Stimulated activated CD8-positive, alpha-beta memory T cell treated with anti-CD3 and anti-CD28 coated beads, Interleukin-4, amount 100 ng/mL, for 24 hours (primary cell): ENCODE results near the gene ZXDC.
A peak's percentile ranks its signal among the peaks of the same experiment; 100 is the strongest.

ENCODE experiments used
- DNase-seq: peaks from one replicate; pipeline ENCODE4 v3.0.0-alpha.2; 2020; ENCODE audit warnings: low read depth

Gene ZXDC

GRCh38 chr3:126488886-126489569 is 13.3 kb upstream of the ZXDC start:
- DNase-seq: no peak

- DNase-seq: no peak
Observed at GRCh38 chr3:126488185-126488584, 12.5 kb upstream of the ZXDC start.

- DNase-seq: no peak
Observed at GRCh38 chr3:126487151-126487771, 11.6 kb upstream of the ZXDC start.

DNA sequence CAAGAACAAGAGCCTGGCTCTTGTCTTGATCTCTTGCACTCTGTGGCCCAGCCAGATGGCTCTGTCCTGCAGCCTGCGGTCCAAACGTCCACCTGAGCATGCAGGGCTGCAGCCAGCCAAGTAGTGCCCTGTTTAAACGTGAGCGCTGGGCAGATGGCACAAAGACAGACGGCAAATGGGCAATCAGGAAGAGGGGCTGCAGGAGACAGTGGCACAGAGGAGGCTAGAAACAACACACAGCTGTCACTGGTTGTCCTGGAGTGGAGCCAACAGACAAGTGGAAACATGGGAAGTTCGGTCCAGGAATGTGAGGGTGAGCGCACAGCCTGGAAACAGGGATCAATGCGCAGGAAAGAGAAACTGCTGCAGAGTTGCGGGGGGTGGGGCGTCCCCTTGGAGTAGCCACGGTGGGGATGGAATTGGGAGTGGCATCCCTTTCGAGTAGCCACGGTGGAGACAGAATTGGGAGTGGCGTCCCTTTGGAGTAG is 10.7 kb upstream of the ZXDC start:
- DNase-seq: no peak

DNA sequence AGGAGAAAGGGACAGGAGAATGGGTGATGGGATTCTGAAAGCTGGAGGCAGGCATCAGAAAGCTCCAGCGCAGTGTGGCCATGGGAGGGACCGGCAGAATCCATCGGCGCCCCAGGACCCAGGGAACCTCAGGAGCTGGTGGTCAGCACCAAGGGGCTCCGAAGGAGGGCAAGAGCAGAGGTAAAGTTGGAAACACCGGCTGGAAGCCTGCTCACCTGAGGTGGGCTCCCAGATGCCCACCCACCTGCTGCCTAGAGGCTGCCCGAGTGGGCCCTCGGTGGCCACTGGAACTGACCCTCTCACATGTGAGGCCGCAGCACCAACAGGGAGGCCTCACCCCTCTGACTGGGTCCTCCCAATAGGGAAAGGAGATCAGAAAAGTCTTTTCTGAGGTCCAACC is 10.3 kb upstream of the ZXDC start:
- no peak for DNase-seq

GRCh38 chr3:126485176-126485897 is 9.6 kb upstream of the ZXDC start:
- no peak for DNase-seq

DNA sequence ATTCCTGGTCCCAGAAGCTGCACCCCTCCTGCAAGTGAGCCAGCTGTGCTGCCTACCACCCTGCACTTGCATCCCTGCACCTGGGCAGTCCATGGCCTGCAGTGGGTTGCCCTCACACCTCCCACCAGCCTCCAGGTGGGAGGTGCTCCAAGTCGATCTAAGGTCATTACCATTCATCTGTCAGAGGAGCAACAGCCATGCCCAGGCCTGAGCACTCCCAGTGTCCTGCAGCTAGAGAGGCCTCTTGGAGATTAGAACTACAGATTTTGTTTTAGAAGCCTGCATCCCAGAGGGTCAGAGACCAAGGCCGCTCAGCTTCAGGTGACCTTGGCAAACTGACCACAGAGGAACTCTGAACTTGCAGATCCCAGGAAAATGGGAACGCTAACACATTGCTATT is 9.0 kb upstream of the ZXDC start:
- no peak for DNase-seq

GRCh38 chr3:126484148-126484547 is 8.5 kb upstream of the ZXDC start:
- DNase-seq: no peak

DNA sequence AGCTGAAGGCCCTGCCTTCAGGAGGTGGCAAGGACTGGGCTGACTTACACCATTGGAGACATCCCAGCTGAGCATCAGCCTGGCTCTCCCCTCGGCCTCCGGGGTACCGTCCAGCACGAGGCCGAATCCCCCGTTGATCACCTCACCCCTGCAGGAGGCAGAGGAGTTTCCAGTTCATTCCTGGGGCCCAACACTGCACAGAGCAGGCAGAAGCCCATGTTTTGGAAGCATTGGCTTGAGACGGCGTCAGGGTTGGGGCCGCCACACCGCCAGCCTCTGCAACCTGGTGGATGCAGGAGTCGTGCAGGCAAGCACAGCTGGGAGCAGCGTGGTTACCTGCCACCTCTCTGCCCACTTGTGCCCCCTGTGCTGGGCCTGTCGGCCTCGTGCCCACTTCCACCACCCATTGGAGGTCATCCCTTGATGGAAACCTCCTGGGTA is 7.7 kb upstream of the ZXDC start:
- no peak for DNase-seq

- no peak for DNase-seq
Observed at GRCh38 chr3:126482503-126483255, 7.0 kb upstream of the ZXDC start.

DNA sequence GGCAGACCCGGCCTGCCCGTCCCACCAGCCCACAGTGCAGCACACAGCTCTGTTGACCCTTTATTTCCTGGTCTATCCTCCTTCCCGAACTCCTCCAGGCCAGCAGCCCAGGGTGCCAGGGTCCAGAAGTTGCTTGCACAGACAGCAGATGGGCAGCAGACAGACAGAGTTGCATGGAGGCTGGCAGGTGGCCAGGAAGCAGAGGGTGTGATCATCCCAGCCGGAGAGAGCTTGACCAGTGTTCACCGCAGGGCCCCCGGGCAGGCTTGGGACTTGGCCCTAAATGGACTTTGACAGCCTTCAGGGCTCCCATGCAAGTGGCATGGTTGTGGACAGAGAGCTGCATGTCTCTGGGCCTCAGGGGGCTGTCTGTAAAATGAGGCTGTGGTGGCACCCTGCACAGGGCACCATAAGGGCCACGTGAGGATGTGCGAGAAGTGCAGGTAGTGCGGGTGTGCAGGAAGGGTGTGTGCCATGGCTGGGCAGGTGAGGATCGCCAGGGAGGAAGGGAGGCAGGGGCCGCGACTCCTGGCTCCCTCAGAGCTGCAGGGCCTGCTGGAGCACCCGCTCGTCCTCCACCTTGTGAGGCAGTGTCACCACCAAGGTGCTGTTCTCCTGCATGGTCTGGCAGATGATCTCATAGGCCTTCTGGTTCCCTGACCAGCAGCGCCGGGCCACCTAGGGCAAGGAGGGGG is 6.3 kb upstream of the ZXDC start:
- DNase-seq: no peak

- DNase-seq: no peak
Observed at GRCh38 chr3:126480861-126481260, 5.2 kb upstream of the ZXDC start.

DNA sequence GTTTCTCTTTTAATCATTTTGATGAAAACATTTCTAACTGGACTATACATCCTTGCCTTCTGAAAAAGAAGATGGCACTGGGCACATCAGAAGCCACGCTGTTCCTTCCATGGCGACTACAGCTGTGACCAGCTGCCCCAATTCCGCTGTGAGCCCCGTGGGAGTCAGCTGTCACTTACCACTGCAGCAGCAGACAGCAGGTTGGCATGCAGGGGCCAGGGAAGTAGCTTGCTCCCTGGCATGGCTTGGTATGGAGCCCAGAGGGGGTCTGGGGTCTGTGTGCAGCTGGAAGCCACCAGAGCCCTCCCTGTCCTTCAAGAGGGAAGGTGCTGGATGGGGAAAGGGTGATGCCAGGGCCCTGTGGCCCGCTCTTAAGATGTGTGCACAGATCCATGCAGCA is 4.5 kb upstream of the ZXDC start:
- DNase-seq: no peak

DNA sequence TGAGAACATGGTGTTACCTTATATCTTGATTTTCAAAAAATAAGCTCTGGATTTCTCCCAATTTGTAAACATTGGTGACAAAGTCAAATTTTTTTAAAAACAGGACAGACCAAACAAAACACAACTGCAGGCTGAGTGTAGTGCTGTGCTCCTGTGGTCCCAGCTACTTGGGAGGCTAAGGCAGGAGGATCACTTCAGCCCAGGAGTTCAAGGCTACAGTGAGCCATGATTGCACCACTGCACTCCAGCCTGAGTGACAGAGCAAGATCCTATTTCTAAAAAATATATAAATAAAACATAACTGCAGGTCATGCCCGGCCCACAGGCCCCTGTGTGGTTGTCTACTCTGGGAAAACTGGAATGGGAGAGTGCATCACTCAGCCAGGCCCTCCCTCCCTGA is 4.0 kb upstream of the ZXDC start:
- no peak for DNase-seq

DNA sequence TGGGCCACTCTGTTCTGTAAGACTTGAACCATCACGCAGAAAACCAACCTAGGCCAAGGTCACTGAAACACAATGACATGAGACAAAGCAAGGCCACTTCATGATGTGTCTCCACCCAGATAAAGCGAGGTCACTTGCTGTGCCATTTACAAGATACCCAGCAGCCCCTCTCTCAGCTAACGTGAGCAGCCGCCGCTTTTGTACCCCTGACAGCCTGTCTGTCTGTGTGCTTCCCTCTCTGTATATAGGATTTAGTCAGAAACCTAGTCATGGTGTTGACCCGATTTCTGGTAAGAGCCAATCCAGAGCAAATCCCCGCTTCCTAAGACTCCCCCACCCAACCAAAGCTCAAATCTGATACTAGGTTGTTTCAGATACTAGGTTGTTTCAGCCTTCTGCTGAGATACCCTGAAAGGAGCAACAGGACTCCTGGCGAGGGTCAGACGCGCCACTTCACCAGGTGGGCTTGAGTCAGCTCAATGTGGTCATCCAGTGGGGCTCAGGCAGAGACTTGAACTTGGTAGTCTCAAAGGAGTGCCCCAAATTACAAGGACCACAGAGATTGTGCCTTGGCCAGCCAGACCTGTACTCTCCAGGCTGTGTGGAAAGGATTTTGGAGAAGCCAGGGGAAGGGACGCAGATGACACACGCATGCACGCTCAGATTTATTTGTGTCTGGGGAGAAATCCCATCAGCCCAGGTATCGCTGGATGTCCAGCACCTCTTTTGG is 3.1 kb upstream of the ZXDC start:
- no peak for DNase-seq

DNA sequence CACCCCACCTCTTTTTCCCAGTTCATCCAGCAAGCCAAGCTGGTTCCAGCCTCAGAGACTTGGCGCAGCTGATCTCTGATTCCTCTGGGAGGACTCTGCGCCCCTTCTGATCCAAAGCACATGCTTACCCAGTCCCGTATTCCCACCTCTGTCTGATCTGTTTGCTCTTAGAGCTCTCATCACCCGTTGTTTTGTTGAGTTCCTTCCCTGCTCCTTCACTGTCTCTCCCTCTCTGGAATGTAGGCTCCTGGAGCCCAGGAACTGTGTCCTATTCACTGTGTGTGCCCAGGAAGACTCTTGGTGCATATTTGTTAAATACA is 1.3 kb upstream of the ZXDC start:
- no peak for DNase-seq

DNA sequence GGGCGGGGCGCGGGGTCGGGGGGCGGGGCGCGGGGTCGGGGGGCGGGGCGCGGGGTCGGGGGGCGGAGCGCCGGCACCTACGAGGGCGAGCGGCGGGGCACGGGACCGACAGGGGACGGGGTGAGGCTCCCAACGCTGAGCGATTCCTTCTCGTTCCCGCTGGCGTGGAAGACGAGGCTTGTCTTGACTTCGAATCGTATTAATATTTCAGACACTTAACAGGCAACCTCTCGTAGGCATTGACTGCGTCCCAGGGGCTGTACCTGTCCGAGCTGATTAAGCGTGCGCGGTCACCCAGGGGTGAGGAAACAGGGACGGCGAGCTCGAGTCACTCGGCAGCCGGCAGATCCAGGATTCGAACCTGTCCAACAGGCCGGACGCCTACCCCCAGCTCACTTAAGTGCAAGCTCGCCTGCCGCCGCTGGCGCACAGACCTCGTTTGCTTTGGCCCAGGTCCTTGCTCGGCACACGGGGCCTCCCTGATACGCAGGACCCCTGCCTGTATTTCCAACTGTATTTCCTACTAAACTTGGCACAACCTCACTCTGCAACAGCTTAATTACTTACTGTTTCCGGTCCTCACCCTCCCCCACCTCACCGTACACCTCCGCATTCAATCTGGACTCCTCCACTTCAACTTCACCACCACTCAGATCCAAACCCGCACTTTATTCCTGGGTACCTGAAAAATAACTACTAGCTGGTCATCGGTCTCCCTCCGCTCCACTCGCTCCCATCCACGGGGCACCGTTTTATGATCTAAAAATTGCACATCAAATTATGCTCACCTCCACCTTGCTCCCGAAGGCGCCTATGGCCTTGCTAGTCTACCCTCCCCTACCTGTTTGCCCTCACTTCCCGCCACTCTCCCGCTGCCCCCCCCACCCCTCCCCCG is 722 bp upstream of the ZXDC start:
- no peak for DNase-seq

DNA sequence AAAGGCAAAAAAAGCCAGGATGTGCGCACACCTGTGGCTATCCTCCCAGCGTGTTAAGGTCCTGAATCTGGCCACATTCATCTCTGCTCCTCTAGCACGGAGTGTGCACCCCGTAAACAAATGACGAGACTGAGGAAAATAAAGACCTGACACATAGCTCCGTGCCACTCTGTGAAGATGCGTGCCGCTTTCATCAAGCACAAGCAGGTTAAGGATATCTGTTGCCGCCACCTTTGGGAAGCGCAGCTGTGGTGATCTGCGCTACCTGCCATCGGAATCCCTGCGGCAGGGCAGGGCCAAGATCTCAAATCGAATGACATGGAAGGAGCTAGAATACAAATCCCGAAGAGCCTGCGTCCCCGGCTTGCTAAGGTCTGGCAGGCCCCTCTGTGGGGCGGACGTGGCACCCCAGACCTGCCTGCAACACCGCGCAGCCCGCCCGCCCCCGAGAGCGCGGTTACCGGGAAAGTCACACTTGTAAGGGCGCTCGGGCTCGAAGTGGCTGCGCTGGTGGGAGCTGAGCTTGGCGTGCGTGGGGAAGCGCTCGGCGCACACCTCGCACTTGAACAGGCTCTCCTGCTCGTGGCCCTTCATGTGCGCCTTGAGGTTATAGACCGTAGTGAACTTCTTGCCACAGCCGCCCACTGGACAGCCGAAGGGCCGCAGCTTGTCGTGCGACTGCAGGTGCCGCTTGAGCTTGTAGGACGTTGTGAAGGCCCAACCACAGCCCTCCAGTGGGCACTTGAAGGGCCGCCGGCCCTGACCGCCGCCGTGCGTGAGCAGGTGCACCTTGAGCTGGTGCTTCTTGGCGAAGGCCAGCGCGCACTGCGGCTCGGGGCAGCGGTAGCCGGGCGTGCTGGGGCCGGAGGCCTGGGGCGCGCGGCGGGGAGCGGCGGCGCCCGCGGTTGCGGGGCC is 936 bp downstream of the ZXDC start:
- peak; percentile 12 for DNase-seq
